Esophagus muscularis mucosa (tissue), 4 donors: ENCODE measurements around the gene HS2ST1. TPM values are rescaled to one million over a fixed set of nuclear protein-coding genes. Genes with fewer than 3 reads are reported as not detected.

Source experiments
- DNase-seq: peaks from one replicate; pipeline ENCODE4 v3.0.0-alpha.2; 2017; ENCODE audit errors: extremely low spot score
- H3K27ac ChIP-seq, 4 donors: fragments of 200-600 bp; sonication (generic); replicated peaks in 1 of 4; 1 replicate in 3 of 4; 2 replicates in 1 of 4; pipeline ENCODE4 v1.5.1; 2016 to 2019; ENCODE audit warnings: mild to moderate bottlenecking in 1 of 4
- H3K27me3 ChIP-seq, 4 donors: fragments of 200-600 bp; sonication (generic); one replicate each; pipeline versions ENCODE4 v1.5.1 to v1.6.0; 2016 to 2019
- H3K36me3 ChIP-seq, 4 donors: fragments of 200-600 bp; sonication (generic); one replicate each; pipeline ENCODE4 v1.5.1; 2016 to 2019
- H3K4me1 ChIP-seq, 4 donors: fragments of 200-600 bp; sonication (generic); one replicate each; pipeline ENCODE4 v1.5.1; 2016 to 2019
- H3K4me3 ChIP-seq, 4 donors: fragments of 200-600 bp; sonication (generic); 1 replicate in 2 of 4; 2 replicates in 2 of 4; pipeline ENCODE4 v1.5.1; 2016 to 2019; ENCODE audit warnings: mild to moderate bottlenecking in 4 of 4, moderate library complexity in 1 of 4
- H3K9me3 ChIP-seq, 4 donors: fragments of 200-600 bp; sonication (generic); 1 replicate in 3 of 4; 2 replicates in 1 of 4; pipeline ENCODE4 v1.5.1; 2016 to 2019
- EP300 ChIP-seq: sonication (generic); formaldehyde crosslinking; IDR thresholded peaks from one replicate; pipeline ENCODE4 v1.6.1; 2017; ENCODE audit warnings: antibody characterized with exemption
- POLR2A ChIP-seq: fragments of 450-650 bp; IDR thresholded peaks from one replicate; pipeline ENCODE4 v1.6.1; 2017; ENCODE audit warnings: antibody characterized with exemption, moderate library complexity, mild to moderate bottlenecking, low read depth
- POLR2AphosphoS5 ChIP-seq, 2 donors: sonication (generic); formaldehyde crosslinking; IDR thresholded peaks; one replicate each; pipeline ENCODE4 v1.6.1; 2017; ENCODE audit warnings: antibody characterized with exemption in 2 of 2
- WGBS: methylation state at CpG from one replicate; pipeline ENCODE4 v1.1.5; 2018; 5-methylcytosine and 5-hydroxymethylcytosine counted together
- intact Hi-C: fragments of 100-400 bp; cut with DNase I; formaldehyde crosslinking; loops from one replicate; pipeline ENCODE4 v1.15.1; 2023
- total RNA-seq, 4 donors: library from RNA; depleted of rRNA; stranded (reverse); fragments of >200 nt; gene quantifications; one replicate each; pipeline versions ENCODE4 v1.1.0 to v1.2.1, GENCODE V29; 2016
- TF ChIP-seq, protein P1 (sequence below), 3 experiments: fragments of 200-600 bp in 2 of 3; fragments of 450-650 bp in 1 of 3; sonication (generic) in 2 of 3; IDR thresholded peaks; one replicate each; pipeline ENCODE4 v1.5.1; 2017 to 2019; ENCODE audit warnings: antibody characterized with exemption in 3 of 3, mild to moderate bottlenecking in 2 of 3, moderate library complexity in 1 of 3

Gene HS2ST1
- total RNA-seq, 4 donors from 2014 or later, result 8.5 to 11.6 (median 9.4) TPM

DNA sequence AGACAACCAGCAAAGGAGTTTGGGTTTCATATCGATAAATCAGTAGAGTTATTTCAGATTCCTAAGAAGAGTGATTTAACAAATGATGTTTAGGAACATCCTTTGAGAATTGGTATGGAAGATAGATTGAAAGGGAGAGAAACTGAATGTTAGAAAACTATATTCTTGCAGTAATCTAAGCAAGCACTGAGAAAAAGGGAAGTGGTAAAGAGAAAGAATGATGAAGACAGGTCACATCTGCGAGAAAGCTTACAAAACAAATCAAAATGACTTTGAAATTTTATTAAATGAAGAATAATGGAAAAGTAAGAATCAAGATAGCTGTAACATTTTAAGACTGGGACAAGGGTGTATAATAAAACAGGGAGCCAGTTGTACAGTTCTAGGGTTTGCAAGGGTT is 177.0 kb downstream of the HS2ST1 start:
- intact Hi-C loops, result no loop called here
- WGBS, result 89% methylated on average over 2 of the region's 2 CpGs
- TF ChIP-seq POLR2A, result no peak
- no peak for TF ChIP-seq EP300
- no peak for TF ChIP-seq POLR2AphosphoS5 (IDR thresholded peaks at IDR 0.05)
- TF ChIP-seq, protein P1, sequence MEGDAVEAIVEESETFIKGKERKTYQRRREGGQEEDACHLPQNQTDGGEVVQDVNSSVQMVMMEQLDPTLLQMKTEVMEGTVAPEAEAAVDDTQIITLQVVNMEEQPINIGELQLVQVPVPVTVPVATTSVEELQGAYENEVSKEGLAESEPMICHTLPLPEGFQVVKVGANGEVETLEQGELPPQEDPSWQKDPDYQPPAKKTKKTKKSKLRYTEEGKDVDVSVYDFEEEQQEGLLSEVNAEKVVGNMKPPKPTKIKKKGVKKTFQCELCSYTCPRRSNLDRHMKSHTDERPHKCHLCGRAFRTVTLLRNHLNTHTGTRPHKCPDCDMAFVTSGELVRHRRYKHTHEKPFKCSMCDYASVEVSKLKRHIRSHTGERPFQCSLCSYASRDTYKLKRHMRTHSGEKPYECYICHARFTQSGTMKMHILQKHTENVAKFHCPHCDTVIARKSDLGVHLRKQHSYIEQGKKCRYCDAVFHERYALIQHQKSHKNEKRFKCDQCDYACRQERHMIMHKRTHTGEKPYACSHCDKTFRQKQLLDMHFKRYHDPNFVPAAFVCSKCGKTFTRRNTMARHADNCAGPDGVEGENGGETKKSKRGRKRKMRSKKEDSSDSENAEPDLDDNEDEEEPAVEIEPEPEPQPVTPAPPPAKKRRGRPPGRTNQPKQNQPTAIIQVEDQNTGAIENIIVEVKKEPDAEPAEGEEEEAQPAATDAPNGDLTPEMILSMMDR (IDR thresholded peaks at IDR 0.05), result no peak

DNA sequence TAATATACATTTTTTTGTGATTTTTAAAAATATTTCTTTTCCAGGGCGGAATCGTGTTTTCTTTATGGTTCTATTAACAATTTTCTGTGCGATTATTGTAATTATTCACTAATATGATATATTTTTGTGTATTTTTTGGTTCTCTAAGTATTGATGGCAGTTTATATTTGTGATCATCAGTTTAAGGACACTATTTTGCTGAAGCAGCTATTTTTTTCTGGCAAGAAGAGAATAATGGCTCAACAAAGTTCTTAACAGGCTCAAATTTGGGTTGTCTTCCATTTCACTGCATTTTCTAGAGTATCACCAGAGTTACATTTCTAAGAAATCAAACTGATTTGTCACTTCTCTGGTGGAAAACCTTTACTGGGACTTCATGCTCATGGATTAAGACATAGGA is 178.4 kb downstream of the HS2ST1 start:
- H3K27ac ChIP-seq, result no peak overlapping the region
- no peak overlapping the region for H3K4me3 ChIP-seq
- H3K4me1 ChIP-seq, result peaks cover 0 to 4% (median 0%) of the 10 kb centered on the region in 4 donors
- TF ChIP-seq EP300 (no peak), POLR2A (no peak), POLR2AphosphoS5 (IDR thresholded peaks at IDR 0.05) (no peak)
- TF ChIP-seq, protein P1 (IDR thresholded peaks at IDR 0.05), result no peak
- 98% methylated on average over 3 of the region's 3 CpGs for WGBS
- H3K27me3 ChIP-seq, result no peaks in the 10 kb centered on the region
- no peak for DNase-seq
- no peaks in the 10 kb centered on the region for H3K9me3 ChIP-seq
- intact Hi-C loops, result no loop called here
- H3K36me3 ChIP-seq, result no peaks in the 10 kb centered on the region

More for the DNA sequence above, 177.0 kb downstream of the HS2ST1 start:
- DNase-seq, result no peak
- no peaks in the 10 kb centered on the region for H3K9me3 ChIP-seq
- H3K36me3 ChIP-seq, result no peaks in the 10 kb centered on the region
- H3K27ac ChIP-seq, result no peak overlapping the region
- H3K4me1 ChIP-seq, result peaks cover 0 to 4% (median 0%) of the 10 kb centered on the region in 4 donors
- H3K27me3 ChIP-seq, result no peaks in the 10 kb centered on the region
- no peak overlapping the region for H3K4me3 ChIP-seq

- H3K4me3 ChIP-seq, result no peak overlapping the region
- WGBS, result 93% methylated on average over 4 of the region's 4 CpGs
- H3K36me3 ChIP-seq, result no peaks in the 10 kb centered on the region
- H3K9me3 ChIP-seq, result no peaks in the 10 kb centered on the region
- TF ChIP-seq EP300 (no peak), POLR2A (no peak), POLR2AphosphoS5 (IDR thresholded peaks at IDR 0.05) (no peak)
- TF ChIP-seq, protein P1 (IDR thresholded peaks at IDR 0.05), result no peak
- intact Hi-C loops, result no loop called here
- peaks cover 0 to 4% (median 0%) of the 10 kb centered on the region in 4 donors for H3K4me1 ChIP-seq
- H3K27me3 ChIP-seq, result no peaks in the 10 kb centered on the region
- no peak overlapping the region for H3K27ac ChIP-seq
- no peak for DNase-seq
Measured at GRCh38 chr1:87093286-87093685, 178.9 kb downstream of the HS2ST1 start.

GRCh38 chr1:87094238-87094637 is 179.8 kb downstream of the HS2ST1 start:
- Histone ChIP-seq H3K27ac (no peak overlapping the region), H3K4me1 (peaks cover 0 to 4% (median 0%) of the 10 kb centered on the region in 4 donors), H3K36me3 (no peaks in the 10 kb centered on the region), H3K9me3 (no peaks in the 10 kb centered on the region), H3K27me3 (no peaks in the 10 kb centered on the region), H3K4me3 (no peak overlapping the region)
- TF ChIP-seq, protein P1 (IDR thresholded peaks at IDR 0.05), result no peak
- no peak for TF ChIP-seq POLR2A
- TF ChIP-seq POLR2AphosphoS5 (IDR thresholded peaks at IDR 0.05), result no peak
- no peak for TF ChIP-seq EP300
- 92% methylated on average over 2 of the region's 2 CpGs for WGBS
- intact Hi-C loops, result no loop called here
- DNase-seq, result no peak

DNA sequence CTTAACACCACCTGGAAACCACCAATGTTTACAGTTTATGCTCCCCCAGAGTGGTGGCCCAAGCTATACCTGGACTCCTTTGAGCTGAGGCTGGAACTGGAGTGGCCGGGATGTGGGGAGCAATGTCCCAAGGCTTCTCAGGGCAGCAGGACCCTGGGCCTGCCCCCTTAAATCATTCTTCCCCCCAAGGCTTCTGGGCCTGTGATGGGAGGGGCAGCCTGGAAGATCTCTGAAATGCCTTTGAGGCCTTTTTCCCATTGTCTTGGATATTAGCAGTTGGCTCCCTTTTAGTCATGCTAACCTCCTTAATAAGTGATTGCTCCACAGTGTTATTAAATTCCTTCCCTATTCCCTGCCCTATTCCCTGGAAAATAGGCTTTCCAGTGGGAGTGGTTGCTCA is 185.8 kb downstream of the HS2ST1 start:
- Histone ChIP-seq H3K9me3 (peaks cover 0 to 11% (median 4%) of the 10 kb centered on the region in 4 donors), H3K4me3 (no peak overlapping the region), H3K27me3 (no peaks in the 10 kb centered on the region), H3K27ac (no peak overlapping the region), H3K36me3 (peaks cover 0 to 8% (median 3%) of the 10 kb centered on the region in 4 donors), H3K4me1 (no peaks in the 10 kb centered on the region)
- no peak for TF ChIP-seq POLR2A
- TF ChIP-seq EP300, result no peak
- TF ChIP-seq, protein P1 (IDR thresholded peaks at IDR 0.05), result no peak
- no peak for TF ChIP-seq POLR2AphosphoS5 (IDR thresholded peaks at IDR 0.05)
- no peak for DNase-seq
- 100% methylated on average over 1 of the region's 1 CpG for WGBS
- intact Hi-C loops, result no loop called here
